WTC11 (cell line): ENCODE data around the gene SCAF11.

ENCODE experiments used
- CBFB ChIP-seq: sonication (generic); formaldehyde crosslinking; IDR thresholded peaks from 2 replicates; pipeline ENCODE4 v1.8.1; 2022; ENCODE audit warnings: mild to moderate bottlenecking, low read depth, missing genetic modification reagents
- KAT7 ChIP-seq: sonication (generic); formaldehyde crosslinking; IDR thresholded peaks from 2 replicates; pipeline ENCODE4 v1.8.1; 2023; ENCODE audit warnings: missing genetic modification reagents, mild to moderate bottlenecking, borderline replicate concordance
- NFYB ChIP-seq: sonication (generic); formaldehyde crosslinking; conservative IDR thresholded peaks from 2 replicates; pipeline ENCODE4 v1.8.0; 2022; ENCODE audit warnings: low read depth, missing genetic modification reagents
- ZNF138 ChIP-seq: sonication (generic); formaldehyde crosslinking; conservative IDR thresholded peaks from 2 replicates; pipeline ENCODE4 v1.8.1; 2022; ENCODE audit warnings: mild to moderate bottlenecking, moderate library complexity, missing genetic modification reagents
- ZNF317 ChIP-seq: sonication (generic); formaldehyde crosslinking; IDR thresholded peaks from 2 replicates; pipeline ENCODE4 v1.8.1; 2023; ENCODE audit warnings: low read depth, mild to moderate bottlenecking, moderate library complexity, missing genetic modification reagents, borderline replicate concordance
- TF ChIP-seq, protein P1 (sequence below): sonication (generic); formaldehyde crosslinking; IDR thresholded peaks from 2 replicates; pipeline ENCODE4 v1.8.0; 2023; ENCODE audit warnings: missing genetic modification reagents
- TF ChIP-seq, protein P2 (sequence below): fragments of 200-600 bp; IDR thresholded peaks from 2 replicates; pipeline ENCODE4 v1.8.0; 2022; ENCODE audit warnings: antibody characterized with exemption
- TF ChIP-seq, protein P3 (sequence below): sonication (generic); formaldehyde crosslinking; IDR thresholded peaks from 2 replicates; pipeline ENCODE4 v1.8.0; 2022; ENCODE audit warnings: mild to moderate bottlenecking, missing genetic modification reagents

DNA sequence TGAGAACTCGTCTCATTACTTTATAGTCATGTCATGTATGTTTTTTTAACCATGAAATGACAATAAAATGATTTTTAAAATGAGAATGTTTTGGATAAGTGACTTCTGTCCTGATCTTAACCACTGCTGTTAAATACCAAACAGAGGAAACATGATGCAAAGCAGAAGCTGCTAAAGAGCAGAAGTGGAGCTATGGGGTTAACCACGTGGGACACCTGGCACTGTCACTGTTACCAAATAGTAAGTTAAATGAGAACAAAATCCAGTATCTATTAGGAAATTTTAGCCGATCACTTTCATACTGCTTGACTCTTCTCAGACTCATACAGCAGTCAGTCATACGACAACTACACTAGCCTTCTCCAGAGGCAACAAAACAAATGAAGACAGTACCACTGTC is 82.4 kb downstream of the SCAF11 start:
- TF ChIP-seq NFYB (CRISPR knock-in tag), result no peak
- no peak for TF ChIP-seq ZNF317 (CRISPR knock-in tag)
- no peak for TF ChIP-seq KAT7 (CRISPR knock-in tag)
- no peak for TF ChIP-seq ZNF138 (CRISPR knock-in tag)
- no peak for TF ChIP-seq CBFB (CRISPR knock-in tag)
- TF ChIP-seq, protein P1, sequence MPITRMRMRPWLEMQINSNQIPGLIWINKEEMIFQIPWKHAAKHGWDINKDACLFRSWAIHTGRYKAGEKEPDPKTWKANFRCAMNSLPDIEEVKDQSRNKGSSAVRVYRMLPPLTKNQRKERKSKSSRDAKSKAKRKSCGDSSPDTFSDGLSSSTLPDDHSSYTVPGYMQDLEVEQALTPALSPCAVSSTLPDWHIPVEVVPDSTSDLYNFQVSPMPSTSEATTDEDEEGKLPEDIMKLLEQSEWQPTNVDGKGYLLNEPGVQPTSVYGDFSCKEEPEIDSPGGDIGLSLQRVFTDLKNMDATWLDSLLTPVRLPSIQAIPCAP (CRISPR knock-in tag), result no peak
- TF ChIP-seq, protein P2, sequence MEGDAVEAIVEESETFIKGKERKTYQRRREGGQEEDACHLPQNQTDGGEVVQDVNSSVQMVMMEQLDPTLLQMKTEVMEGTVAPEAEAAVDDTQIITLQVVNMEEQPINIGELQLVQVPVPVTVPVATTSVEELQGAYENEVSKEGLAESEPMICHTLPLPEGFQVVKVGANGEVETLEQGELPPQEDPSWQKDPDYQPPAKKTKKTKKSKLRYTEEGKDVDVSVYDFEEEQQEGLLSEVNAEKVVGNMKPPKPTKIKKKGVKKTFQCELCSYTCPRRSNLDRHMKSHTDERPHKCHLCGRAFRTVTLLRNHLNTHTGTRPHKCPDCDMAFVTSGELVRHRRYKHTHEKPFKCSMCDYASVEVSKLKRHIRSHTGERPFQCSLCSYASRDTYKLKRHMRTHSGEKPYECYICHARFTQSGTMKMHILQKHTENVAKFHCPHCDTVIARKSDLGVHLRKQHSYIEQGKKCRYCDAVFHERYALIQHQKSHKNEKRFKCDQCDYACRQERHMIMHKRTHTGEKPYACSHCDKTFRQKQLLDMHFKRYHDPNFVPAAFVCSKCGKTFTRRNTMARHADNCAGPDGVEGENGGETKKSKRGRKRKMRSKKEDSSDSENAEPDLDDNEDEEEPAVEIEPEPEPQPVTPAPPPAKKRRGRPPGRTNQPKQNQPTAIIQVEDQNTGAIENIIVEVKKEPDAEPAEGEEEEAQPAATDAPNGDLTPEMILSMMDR, result no peak
- TF ChIP-seq, protein P3, sequence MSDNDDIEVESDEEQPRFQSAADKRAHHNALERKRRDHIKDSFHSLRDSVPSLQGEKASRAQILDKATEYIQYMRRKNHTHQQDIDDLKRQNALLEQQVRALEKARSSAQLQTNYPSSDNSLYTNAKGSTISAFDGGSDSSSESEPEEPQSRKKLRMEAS (CRISPR knock-in tag), result no peak
